Neural progenitor cell (in vitro differentiated cells): ENCODE data around the gene MSL1. TPM values are rescaled to one million over a fixed set of nuclear protein-coding genes. Genes with fewer than 3 reads are reported as not detected.

Experiments
- DNase-seq: peaks from one replicate; pipeline ENCODE4 v3.0.0-alpha.2; 2016; ENCODE audit warnings: low spot score
- H2AFZ ChIP-seq: fragments of 200-600 bp; sonication (generic); replicated peaks from 2 replicates; pipeline ENCODE4 v1.6.1; 2016; ENCODE audit warnings: antibody characterized with exemption
- H3F3A ChIP-seq: fragments of 200-600 bp; sonication (generic); 2 replicates; pipeline ENCODE4 v1.6.1; 2016; ENCODE audit warnings: antibody characterized with exemption, low read depth
- H3K27ac ChIP-seq: fragments of 200-600 bp; sonication (generic); 2 replicates; pipeline ENCODE4 v1.5.1; 2016; ENCODE audit warnings: mild to moderate bottlenecking
- H3K27me3 ChIP-seq: fragments of 200-600 bp; sonication (generic); 2 replicates; pipeline ENCODE4 v1.6.1; 2016; ENCODE audit warnings: mild to moderate bottlenecking, moderate library complexity
- H3K36me3 ChIP-seq: fragments of 200-600 bp; sonication (generic); 2 replicates; pipeline ENCODE4 v1.5.1; 2016
- H3K4me1 ChIP-seq: fragments of 200-600 bp; sonication (generic); 2 replicates; pipeline ENCODE4 v1.6.1; 2016; ENCODE audit warnings: mixed run types
- H3K4me2 ChIP-seq: fragments of 200-600 bp; sonication (generic); 2 replicates; pipeline ENCODE4 v1.6.1; 2016
- H3K4me3 ChIP-seq: fragments of 200-600 bp; sonication (generic); 2 replicates; pipeline ENCODE4 v1.5.1; 2016
- H3K79me2 ChIP-seq: fragments of 200-600 bp; sonication (generic); 2 replicates; pipeline ENCODE4 v1.6.1; 2016; ENCODE audit warnings: low read depth
- H3K9ac ChIP-seq: fragments of 200-600 bp; sonication (generic); 2 replicates; pipeline ENCODE4 v1.6.1; 2016
- H3K9me3 ChIP-seq: fragments of 200-600 bp; sonication (generic); 2 replicates; pipeline ENCODE4 v1.5.1; 2016; ENCODE audit warnings: low read depth
- H4K20me1 ChIP-seq: fragments of 200-600 bp; sonication (generic); 2 replicates; pipeline ENCODE4 v1.6.1; 2016; ENCODE audit warnings: low read depth
- H3K27ac Mint-ChIP-seq: 3 replicates; pipeline ENCODE4 v1.8.0; 2021; ENCODE audit warnings: mixed read lengths
- H3K27me3 Mint-ChIP-seq: 2 replicates; pipeline ENCODE4 v1.8.0; 2022; ENCODE audit warnings: low read depth, mild to moderate bottlenecking, inconsistent platforms, moderate library complexity, mixed read lengths; ENCODE audit not compliant: insufficient read depth
- H3K36me3 Mint-ChIP-seq: 3 replicates; pipeline ENCODE4 v1.8.0; 2021; ENCODE audit warnings: mixed read lengths
- H3K4me1 Mint-ChIP-seq: 3 replicates; pipeline ENCODE4 v1.8.0; 2021; ENCODE audit warnings: mixed read lengths
- H3K4me3 Mint-ChIP-seq: 3 replicates; pipeline ENCODE4 v1.8.0; 2021; ENCODE audit warnings: mild to moderate bottlenecking, moderate library complexity, mixed read lengths
- H3K9me3 Mint-ChIP-seq: 3 replicates; pipeline ENCODE4 v1.8.0; 2020; ENCODE audit warnings: mixed read lengths
- EZH2 ChIP-seq: fragments of 200-600 bp; sonication (generic); IDR thresholded peaks from 2 replicates; pipeline ENCODE4 v1.6.1; 2017; ENCODE audit warnings: antibody characterized with exemption, mild to moderate bottlenecking, moderate library complexity
- EZH2phosphoT487 ChIP-seq: fragments of 200-600 bp; sonication (generic); IDR thresholded peaks from 2 replicates; pipeline ENCODE4 v1.6.1; 2017; ENCODE audit warnings: antibody characterized with exemption
- total RNA-seq: library from RNA; depleted of rRNA; stranded (reverse); fragments of >200 nt; gene quantifications from 2 replicates; pipeline ENCODE4 v1.2.3, GENCODE V29; 2015; ENCODE audit warnings: low replicate concordance
- TF ChIP-seq, protein P1 (sequence below): fragments of 200-600 bp; sonication (generic); IDR thresholded peaks from 2 replicates; pipeline ENCODE4 v1.5.1; 2017; ENCODE audit warnings: antibody characterized with exemption, mild to moderate bottlenecking

Gene MSL1
- total RNA-seq, 1 donor from 2014 or later, result 190 TPM

GRCh38 chr17:40075201-40075941 lies 46.4 kb upstream of the MSL1 start:
- DNase-seq, result peak; percentile 86
- H3K4me3 Mint-ChIP-seq, result no peak overlapping the region
- no peak overlapping the region for H3K4me2 ChIP-seq

DNA sequence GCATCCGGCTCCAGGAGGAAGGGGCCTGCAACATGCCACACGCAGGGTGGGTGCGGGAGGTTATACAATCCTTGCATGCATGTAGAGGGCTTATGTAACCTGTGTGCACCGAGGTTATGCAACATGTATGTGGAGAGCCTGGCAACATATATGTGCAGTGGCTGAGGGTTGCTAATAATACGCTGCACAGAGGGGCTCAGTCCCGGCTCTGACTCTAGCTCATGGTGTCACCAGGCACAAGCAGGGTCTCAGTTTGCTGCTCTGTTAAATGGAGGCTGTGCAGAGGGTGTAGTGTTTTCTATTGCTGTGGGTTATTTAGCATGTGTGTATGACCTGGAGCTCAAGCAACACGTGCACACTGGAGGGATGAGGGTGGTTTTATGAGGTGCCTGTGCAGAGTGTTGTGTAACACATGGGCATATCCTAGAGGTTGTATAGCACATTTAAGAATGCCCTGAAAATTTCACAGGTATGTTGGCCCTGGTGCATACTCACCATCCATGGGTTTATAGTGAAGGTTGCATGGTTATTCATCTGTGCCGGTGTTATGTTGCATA lies 45.8 kb upstream of the MSL1 start:
- no peak overlapping the region for H3K4me3 ChIP-seq
- no peaks in the 10 kb centered on the region for H3K9me3 ChIP-seq
- H2AFZ ChIP-seq, result no peak overlapping the region
- TF ChIP-seq EZH2 (no peak), EZH2phosphoT487 (no peak)
- TF ChIP-seq, protein P1, sequence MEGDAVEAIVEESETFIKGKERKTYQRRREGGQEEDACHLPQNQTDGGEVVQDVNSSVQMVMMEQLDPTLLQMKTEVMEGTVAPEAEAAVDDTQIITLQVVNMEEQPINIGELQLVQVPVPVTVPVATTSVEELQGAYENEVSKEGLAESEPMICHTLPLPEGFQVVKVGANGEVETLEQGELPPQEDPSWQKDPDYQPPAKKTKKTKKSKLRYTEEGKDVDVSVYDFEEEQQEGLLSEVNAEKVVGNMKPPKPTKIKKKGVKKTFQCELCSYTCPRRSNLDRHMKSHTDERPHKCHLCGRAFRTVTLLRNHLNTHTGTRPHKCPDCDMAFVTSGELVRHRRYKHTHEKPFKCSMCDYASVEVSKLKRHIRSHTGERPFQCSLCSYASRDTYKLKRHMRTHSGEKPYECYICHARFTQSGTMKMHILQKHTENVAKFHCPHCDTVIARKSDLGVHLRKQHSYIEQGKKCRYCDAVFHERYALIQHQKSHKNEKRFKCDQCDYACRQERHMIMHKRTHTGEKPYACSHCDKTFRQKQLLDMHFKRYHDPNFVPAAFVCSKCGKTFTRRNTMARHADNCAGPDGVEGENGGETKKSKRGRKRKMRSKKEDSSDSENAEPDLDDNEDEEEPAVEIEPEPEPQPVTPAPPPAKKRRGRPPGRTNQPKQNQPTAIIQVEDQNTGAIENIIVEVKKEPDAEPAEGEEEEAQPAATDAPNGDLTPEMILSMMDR, result no peak
- no peak overlapping the region for H3K4me3 Mint-ChIP-seq
- no peaks in the 10 kb centered on the region for H3K27me3 ChIP-seq
- no peak overlapping the region for H3K4me2 ChIP-seq
- H3K27me3 Mint-ChIP-seq, result no peaks in the 10 kb centered on the region
- peaks cover 23% of the 10 kb centered on the region for H3K4me1 ChIP-seq
- peaks cover 4% of the 10 kb centered on the region for H3F3A ChIP-seq
- no peaks in the 10 kb centered on the region for H4K20me1 ChIP-seq
- H3K9me3 Mint-ChIP-seq, result no peaks in the 10 kb centered on the region
- no peak overlapping the region for H3K27ac ChIP-seq
- no peak overlapping the region for H3K9ac ChIP-seq
- H3K27ac Mint-ChIP-seq, result peak overlapping the region; percentile 53
- H3K79me2 ChIP-seq, result no peaks in the 10 kb centered on the region
- no peaks in the 10 kb centered on the region for H3K36me3 ChIP-seq
- DNase-seq, result no peak
- no peaks in the 10 kb centered on the region for H3K36me3 Mint-ChIP-seq
- H3K4me1 Mint-ChIP-seq, result peaks cover 36% of the 10 kb centered on the region

More at GRCh38 chr17:40075201-40075941, 46.4 kb upstream of the MSL1 start:
- Histone ChIP-seq H3F3A (peaks cover 4% of the 10 kb centered on the region), H3K79me2 (no peaks in the 10 kb centered on the region), H3K27ac (no peak overlapping the region), H2AFZ (no peak overlapping the region), H3K9me3 (no peaks in the 10 kb centered on the region), H3K27me3 (no peaks in the 10 kb centered on the region), H3K4me1 (peaks cover 29% of the 10 kb centered on the region), H4K20me1 (no peaks in the 10 kb centered on the region), H3K4me3 (no peak overlapping the region), H3K36me3 (no peaks in the 10 kb centered on the region), H3K9ac (no peak overlapping the region)
- TF ChIP-seq EZH2 (no peak), EZH2phosphoT487 (no peak)
- TF ChIP-seq, protein P1, result peak; percentile 93
- H3K9me3 Mint-ChIP-seq, result no peaks in the 10 kb centered on the region
- no peaks in the 10 kb centered on the region for H3K27me3 Mint-ChIP-seq
- peak overlapping the region; percentile 86 for H3K27ac Mint-ChIP-seq
- no peaks in the 10 kb centered on the region for H3K36me3 Mint-ChIP-seq
- peaks cover 42% of the 10 kb centered on the region for H3K4me1 Mint-ChIP-seq

GRCh38 chr17:40076591-40076990 lies 45.2 kb upstream of the MSL1 start:
- peaks cover 4% of the 10 kb centered on the region for H3F3A ChIP-seq
- H4K20me1 ChIP-seq, result no peaks in the 10 kb centered on the region
- Mint-ChIP-seq H3K27me3 (no peaks in the 10 kb centered on the region), H3K9me3 (no peaks in the 10 kb centered on the region), H3K36me3 (no peaks in the 10 kb centered on the region), H3K4me3 (no peak overlapping the region), H3K4me1 (peaks cover 32% of the 10 kb centered on the region), H3K27ac (peak overlapping the region; percentile 53)
- H3K36me3 ChIP-seq, result no peaks in the 10 kb centered on the region
- H3K4me1 ChIP-seq, result peaks cover 17% of the 10 kb centered on the region
- H3K9me3 ChIP-seq, result no peaks in the 10 kb centered on the region
- no peak for DNase-seq
- H3K79me2 ChIP-seq, result no peaks in the 10 kb centered on the region
- H3K9ac ChIP-seq, result no peak overlapping the region
- H3K27ac ChIP-seq, result no peak overlapping the region
- no peak overlapping the region for H2AFZ ChIP-seq
- H3K4me3 ChIP-seq, result no peak overlapping the region
- no peak for TF ChIP-seq EZH2phosphoT487
- TF ChIP-seq EZH2, result no peak
- TF ChIP-seq, protein P1, result no peak
- no peaks in the 10 kb centered on the region for H3K27me3 ChIP-seq
- H3K4me2 ChIP-seq, result no peak overlapping the region
